H1 (cell line): ENCODE results near the gene LCA5. TPM values are rescaled to one million over a fixed set of nuclear protein-coding genes. Genes with fewer than 3 reads are reported as not detected.

ENCODE experiments used
- BACH1 ChIP-seq: IDR thresholded peaks from 2 replicates; pipeline ENCODE4 v1.6.1; 2012; ENCODE audit warnings: low read length, improper control_type of control experiment
- BRCA1 ChIP-seq: IDR thresholded peaks from 2 replicates; pipeline ENCODE4 v1.6.1; 2012; ENCODE audit warnings: low read depth, low read length, improper control_type of control experiment
- FOSL1 ChIP-seq: IDR thresholded peaks from 2 replicates; pipeline ENCODE4 v1.6.1; 2011; ENCODE audit warnings: mild to moderate bottlenecking, low read depth, low read length, moderate library complexity; ENCODE audit not compliant: insufficient read depth
- KDM4A ChIP-seq: IDR thresholded peaks from one replicate; pipeline ENCODE4 v1.7.1; 2012; ENCODE audit warnings: low read depth, mild to moderate bottlenecking, moderate library complexity, low read length, inconsistent platforms; ENCODE audit not compliant: severe bottlenecking
- NANOG ChIP-seq: IDR thresholded peaks from 2 replicates; pipeline ENCODE4 v1.6.1; 2011; ENCODE audit warnings: low read length, low read depth, mild to moderate bottlenecking, inconsistent platforms; ENCODE audit not compliant: insufficient read depth, poor library complexity, severe bottlenecking
- NRF1 ChIP-seq: IDR thresholded peaks from 2 replicates; pipeline ENCODE4 v1.6.1; 2011; ENCODE audit warnings: mild to moderate bottlenecking, low read depth, low read length, improper control_type of control experiment
- POLR2A ChIP-seq, 2 experiments: IDR thresholded peaks; 1 replicate in 1 of 2; 2 replicates in 1 of 2; pipeline ENCODE4 v1.6.1; 2011; ENCODE audit warnings: low read depth in 2 of 2, low read length in 2 of 2, mild to moderate bottlenecking in 2 of 2; ENCODE audit errors: control extremely low read depth in 1 of 2
- RNF2 ChIP-seq: fragments of 200-900, 300-1000 bp; sonication (generic); IDR thresholded peaks from 2 replicates; pipeline ENCODE4 v1.7.1; 2016; ENCODE audit warnings: borderline replicate concordance, low read depth, mild to moderate bottlenecking, antibody characterized with exemption, low read length; ENCODE audit not compliant: poor library complexity, severe bottlenecking; ENCODE audit errors: missing control alignments
- TAF7 ChIP-seq: optimal IDR thresholded peaks from 2 replicates; pipeline ENCODE3; 2011; ENCODE audit warnings: low read depth, mild to moderate bottlenecking, inconsistent platforms, low read length, moderate library complexity, borderline replicate concordance
- TBP ChIP-seq: IDR thresholded peaks from 2 replicates; pipeline ENCODE4 v1.6.1; 2011; ENCODE audit warnings: low read depth, low read length, improper control_type of control experiment
- ZNF274 ChIP-seq: IDR thresholded peaks from 2 replicates; pipeline ENCODE4 v1.7.0; 2012; ENCODE audit warnings: low read length, borderline replicate concordance; ENCODE audit errors: extremely low read depth
- polyA plus RNA-seq, 7 experiments: library from polyadenylated mRNA; depleted of rRNA in 3 of 7; stranded (reverse) in 5 of 7; unstranded in 2 of 7; fragments of >200 nt in 5 of 7; fragments of 200-250 nt in 2 of 7; gene quantifications; 1 replicate in 5 of 7; 2 replicates in 1 of 7; 4 replicates in 1 of 7; pipeline versions ENCODE4 v1.2.1 to v1.2.3, GENCODE V29; 2011 to 2013; ENCODE audit warnings: missing spikeins in 2 of 7, mixed read lengths in 2 of 7
- total RNA-seq: library from RNA; stranded (reverse); fragmentation: NEBNext Ultra II Directional; extraction: Animal tissue kit (Norgen Biotek cat#: 25700); gene quantifications from 2 replicates; pipeline ENCODE4 v1.2.1, GENCODE V29; 2021
- TF ChIP-seq, protein P1 (sequence below): fragments of 300-600 bp; sonication (generic); IDR thresholded peaks from 2 replicates; pipeline ENCODE4 v1.7.1; 2012; ENCODE audit warnings: low read length, moderate library complexity, mild to moderate bottlenecking, inconsistent platforms; ENCODE audit not compliant: insufficient replicate concordance

Gene LCA5
- total and polyA plus RNA-seq, 2 of the 8 experiments (the other 6 are each of a cell fraction or from before 2014, with no cell fraction given) = 0.44 to 3.6 TPM

GRCh38 chr6:79548304-79548703 lies 11.1 kb upstream of the LCA5 start (continued):
- TF ChIP-seq, protein P1, sequence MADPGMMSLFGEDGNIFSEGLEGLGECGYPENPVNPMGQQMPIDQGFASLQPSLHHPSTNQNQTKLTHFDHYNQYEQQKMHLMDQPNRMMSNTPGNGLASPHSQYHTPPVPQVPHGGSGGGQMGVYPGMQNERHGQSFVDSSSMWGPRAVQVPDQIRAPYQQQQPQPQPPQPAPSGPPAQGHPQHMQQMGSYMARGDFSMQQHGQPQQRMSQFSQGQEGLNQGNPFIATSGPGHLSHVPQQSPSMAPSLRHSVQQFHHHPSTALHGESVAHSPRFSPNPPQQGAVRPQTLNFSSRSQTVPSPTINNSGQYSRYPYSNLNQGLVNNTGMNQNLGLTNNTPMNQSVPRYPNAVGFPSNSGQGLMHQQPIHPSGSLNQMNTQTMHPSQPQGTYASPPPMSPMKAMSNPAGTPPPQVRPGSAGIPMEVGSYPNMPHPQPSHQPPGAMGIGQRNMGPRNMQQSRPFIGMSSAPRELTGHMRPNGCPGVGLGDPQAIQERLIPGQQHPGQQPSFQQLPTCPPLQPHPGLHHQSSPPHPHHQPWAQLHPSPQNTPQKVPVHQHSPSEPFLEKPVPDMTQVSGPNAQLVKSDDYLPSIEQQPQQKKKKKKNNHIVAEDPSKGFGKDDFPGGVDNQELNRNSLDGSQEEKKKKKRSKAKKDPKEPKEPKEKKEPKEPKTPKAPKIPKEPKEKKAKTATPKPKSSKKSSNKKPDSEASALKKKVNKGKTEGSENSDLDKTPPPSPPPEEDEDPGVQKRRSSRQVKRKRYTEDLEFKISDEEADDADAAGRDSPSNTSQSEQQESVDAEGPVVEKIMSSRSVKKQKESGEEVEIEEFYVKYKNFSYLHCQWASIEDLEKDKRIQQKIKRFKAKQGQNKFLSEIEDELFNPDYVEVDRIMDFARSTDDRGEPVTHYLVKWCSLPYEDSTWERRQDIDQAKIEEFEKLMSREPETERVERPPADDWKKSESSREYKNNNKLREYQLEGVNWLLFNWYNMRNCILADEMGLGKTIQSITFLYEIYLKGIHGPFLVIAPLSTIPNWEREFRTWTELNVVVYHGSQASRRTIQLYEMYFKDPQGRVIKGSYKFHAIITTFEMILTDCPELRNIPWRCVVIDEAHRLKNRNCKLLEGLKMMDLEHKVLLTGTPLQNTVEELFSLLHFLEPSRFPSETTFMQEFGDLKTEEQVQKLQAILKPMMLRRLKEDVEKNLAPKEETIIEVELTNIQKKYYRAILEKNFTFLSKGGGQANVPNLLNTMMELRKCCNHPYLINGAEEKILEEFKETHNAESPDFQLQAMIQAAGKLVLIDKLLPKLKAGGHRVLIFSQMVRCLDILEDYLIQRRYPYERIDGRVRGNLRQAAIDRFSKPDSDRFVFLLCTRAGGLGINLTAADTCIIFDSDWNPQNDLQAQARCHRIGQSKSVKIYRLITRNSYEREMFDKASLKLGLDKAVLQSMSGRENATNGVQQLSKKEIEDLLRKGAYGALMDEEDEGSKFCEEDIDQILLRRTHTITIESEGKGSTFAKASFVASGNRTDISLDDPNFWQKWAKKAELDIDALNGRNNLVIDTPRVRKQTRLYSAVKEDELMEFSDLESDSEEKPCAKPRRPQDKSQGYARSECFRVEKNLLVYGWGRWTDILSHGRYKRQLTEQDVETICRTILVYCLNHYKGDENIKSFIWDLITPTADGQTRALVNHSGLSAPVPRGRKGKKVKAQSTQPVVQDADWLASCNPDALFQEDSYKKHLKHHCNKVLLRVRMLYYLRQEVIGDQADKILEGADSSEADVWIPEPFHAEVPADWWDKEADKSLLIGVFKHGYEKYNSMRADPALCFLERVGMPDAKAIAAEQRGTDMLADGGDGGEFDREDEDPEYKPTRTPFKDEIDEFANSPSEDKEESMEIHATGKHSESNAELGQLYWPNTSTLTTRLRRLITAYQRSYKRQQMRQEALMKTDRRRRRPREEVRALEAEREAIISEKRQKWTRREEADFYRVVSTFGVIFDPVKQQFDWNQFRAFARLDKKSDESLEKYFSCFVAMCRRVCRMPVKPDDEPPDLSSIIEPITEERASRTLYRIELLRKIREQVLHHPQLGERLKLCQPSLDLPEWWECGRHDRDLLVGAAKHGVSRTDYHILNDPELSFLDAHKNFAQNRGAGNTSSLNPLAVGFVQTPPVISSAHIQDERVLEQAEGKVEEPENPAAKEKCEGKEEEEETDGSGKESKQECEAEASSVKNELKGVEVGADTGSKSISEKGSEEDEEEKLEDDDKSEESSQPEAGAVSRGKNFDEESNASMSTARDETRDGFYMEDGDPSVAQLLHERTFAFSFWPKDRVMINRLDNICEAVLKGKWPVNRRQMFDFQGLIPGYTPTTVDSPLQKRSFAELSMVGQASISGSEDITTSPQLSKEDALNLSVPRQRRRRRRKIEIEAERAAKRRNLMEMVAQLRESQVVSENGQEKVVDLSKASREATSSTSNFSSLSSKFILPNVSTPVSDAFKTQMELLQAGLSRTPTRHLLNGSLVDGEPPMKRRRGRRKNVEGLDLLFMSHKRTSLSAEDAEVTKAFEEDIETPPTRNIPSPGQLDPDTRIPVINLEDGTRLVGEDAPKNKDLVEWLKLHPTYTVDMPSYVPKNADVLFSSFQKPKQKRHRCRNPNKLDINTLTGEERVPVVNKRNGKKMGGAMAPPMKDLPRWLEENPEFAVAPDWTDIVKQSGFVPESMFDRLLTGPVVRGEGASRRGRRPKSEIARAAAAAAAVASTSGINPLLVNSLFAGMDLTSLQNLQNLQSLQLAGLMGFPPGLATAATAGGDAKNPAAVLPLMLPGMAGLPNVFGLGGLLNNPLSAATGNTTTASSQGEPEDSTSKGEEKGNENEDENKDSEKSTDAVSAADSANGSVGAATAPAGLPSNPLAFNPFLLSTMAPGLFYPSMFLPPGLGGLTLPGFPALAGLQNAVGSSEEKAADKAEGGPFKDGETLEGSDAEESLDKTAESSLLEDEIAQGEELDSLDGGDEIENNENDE = no peak
- TF ChIP-seq KDM4A (no peak), ZNF274 (no peak), TAF7 (no peak), NANOG (no peak), BRCA1 (no peak), FOSL1 (no peak), RNF2 (no peak), NRF1 (no peak), BACH1 (no peak), TBP (no peak), POLR2A (IDR thresholded peaks at IDR 0.05; ENCODE audit: control extremely low read depth in 1 of 2, low read depth in 2 of 2, low read length in 2 of 2) (no peak)
